Measurements from ENCODE around the gene RASA4.
"Not testable (repeated sequence)": the region's sequence is repeated elsewhere in the genome, so short reads cannot be mapped to it uniquely, and the experiment has no call there.

RASA4 gene

DNA sequence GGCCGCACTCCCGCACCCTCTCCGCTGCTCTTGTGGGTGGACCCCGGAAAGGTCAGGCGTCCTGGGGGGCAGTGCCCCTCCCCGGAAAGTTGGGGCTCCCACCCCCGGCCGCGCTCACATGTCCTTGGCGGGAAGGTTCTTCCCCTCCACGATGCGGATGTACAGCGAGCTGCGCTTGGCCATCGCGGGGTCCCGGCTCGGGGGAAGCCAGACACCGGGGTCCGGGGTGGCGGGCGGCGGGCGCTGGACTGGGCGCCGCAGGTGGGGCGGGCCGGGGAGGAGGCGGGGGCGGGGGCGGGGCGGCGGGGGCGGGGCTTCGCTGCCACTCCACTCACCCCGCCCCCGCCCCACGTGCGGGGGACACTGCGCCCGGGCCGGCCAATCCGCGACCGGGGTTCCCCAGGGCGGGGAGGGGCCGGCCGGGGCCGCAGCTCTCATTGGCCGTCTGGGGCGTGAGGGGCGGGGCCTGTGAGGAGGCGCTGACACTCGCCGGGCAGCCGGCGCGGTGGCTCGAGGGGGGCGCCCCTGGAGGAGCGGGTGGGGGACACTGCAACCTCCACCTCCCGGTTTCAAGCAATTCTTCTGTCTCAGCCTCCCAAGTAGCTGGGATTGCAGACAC lies at the start of gene RASA4:
TSS of gene RASA4 (minus strand) at position 250 of the 619 bp plus-strand sequence. CDS start at position 183, 67 bp downstream.
- not testable (repeated sequence) for DNase-seq

GRCh38 chr7:102664765-102665164 lies 48.2 kb upstream of the RASA4 start:
- not testable (repeated sequence) for DNase-seq

DNA sequence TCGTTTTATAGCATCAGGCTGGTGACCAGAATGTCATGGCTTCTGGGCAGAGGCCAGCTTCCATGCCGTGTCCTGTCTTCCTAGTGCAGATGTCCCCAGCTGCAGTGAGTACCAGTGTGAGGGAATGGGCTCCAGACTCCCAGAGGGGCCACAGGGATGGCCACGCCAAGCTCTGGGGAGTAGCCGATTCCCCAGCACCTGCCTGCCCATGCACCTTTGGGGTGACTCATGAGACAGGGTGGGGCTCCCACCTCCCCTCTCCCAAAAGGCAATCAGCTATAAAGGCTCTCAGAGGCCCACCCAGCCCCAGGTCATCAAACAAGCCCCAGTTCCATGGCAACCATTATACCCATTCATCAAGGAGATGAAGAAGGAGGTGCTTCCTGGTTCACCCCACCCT lies 33.4 kb upstream of the RASA4 start, which contains the start of gene SPDYE2B:
TSS of gene SPDYE2B (plus strand) at position 396 of the 400 bp plus-strand sequence. CDS start 2,030 bp downstream, outside the sequence.
- DNase-seq: not testable (repeated sequence)

DNA sequence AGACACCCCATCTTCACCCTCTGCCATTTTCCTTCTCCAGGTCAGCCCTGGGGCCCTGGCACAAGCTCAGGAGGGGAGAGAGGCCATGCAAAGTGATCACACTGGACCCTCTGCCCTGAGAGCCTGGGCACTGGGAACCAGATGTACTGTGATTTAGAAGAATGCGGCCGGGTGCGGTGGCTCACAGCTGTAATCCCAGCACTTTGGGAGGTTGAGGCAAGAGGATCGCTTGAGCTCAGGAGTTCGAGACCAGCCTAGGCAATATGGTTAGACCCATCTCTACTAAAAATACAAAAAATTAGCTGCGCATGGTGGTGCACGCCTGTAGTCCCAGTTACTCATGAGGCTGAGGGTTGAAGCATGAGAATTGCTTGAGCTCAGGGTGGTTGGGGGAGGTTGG lies 31.3 kb upstream of the RASA4 start:
- not testable (repeated sequence) for DNase-seq

GRCh38 chr7:102643404-102643803 lies 26.8 kb upstream of the RASA4 start:
- DNase-seq: not testable (repeated sequence)

GRCh38 chr7:102642691-102643090 lies 26.1 kb upstream of the RASA4 start, which contains the start of gene UPK3BL1:
TSS of gene UPK3BL1 (minus strand) at chr7:102642791. CDS start at chr7:102642741, 50 bp downstream.
- DNase-seq: not testable (repeated sequence)

GRCh38 chr7:102638848-102639247 lies 22.3 kb upstream of the RASA4 start:
- DNase-seq: not testable (repeated sequence)

DNA sequence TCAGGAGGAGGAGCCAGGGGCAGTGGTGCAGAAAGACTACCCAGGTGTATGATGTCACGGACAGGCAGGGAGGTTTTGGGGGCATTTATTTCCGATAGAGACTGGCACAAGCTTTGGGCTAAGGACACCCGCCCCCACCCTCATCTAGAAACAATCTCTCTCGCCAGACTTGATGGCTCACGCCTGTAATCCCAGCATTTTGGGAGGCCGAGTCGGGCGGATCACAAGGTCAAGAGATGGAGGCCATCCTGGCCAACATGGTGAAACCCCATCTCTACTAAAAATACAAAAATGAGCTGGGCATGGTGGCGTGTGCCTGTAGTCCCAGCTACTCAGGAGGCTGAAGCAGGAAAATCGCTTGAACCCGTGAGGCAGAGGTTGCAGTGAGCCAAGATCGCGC lies 20.4 kb upstream of the RASA4 start:
- not testable (repeated sequence) for DNase-seq

- not testable (repeated sequence) for DNase-seq
These were observed 18.8 kb upstream of the RASA4 start for GRCh38 chr7:102635354-102635753.

- not testable (repeated sequence) for DNase-seq
These were observed 17.7 kb upstream of the RASA4 start for GRCh38 chr7:102634299-102634698.

- DNase-seq: not testable (repeated sequence)
These were observed 14.1 kb upstream of the RASA4 start for GRCh38 chr7:102630622-102631021.

DNA sequence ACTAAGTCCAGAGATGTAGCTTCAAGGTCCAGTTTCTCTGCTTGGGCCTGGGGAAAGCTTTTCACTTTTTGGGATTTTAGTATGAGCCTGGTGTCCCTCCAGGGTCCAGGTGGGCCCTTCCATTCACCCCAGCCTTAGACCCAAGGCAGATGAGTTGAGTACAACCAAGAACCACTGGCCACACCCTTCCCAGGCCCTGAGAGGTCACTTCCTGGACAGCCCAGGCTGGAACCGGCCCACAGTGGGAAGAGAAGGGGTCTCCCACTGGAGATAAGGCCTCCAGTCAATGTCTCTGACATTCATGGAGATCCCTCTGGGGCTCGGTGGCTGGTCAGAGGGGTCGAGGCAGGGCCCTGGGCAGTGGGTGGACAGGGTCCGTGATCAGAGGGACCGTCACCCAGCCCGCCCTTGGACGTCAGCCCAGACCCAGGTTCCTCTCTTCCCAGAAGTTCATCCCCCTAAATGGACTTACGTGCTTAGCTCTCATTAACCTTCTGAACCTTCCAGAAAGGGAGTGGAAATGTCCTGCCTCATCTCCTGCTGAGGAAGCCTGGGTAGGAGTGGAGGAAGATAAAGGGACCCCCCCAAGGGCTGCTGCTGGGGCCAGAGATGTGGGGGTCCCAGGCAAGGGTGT lies 10.8 kb upstream of the RASA4 start:
- DNase-seq: not testable (repeated sequence)

DNA sequence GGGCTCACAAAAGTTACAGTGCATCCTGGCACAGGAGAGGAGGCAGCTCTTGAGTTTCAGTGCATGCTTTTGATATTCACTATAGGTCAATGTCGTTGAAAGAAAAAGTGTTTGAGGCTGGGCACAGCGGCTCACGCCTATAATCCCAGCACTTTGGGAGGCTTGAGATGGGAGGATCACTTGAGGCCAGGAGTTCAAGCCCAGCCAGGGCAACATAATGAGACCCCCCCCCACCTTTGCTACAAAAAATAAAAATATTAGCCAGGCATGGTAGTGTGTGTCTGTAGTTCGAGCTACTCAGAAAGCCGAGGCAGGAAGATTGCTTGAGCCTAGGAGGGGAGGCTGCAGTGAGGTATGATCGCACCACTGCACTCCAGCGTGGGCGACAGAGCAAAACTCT lies 1.6 kb upstream of the RASA4 start:
- DNase-seq: not testable (repeated sequence)

- not testable (repeated sequence) for DNase-seq
These were observed 626 bp downstream of the RASA4 start for GRCh38 chr7:102615930-102616329.

GRCh38 chr7:102614873-102615272 lies 1.7 kb downstream of the RASA4 start:
- not testable (repeated sequence) for DNase-seq

- not testable (repeated sequence) for DNase-seq
These were observed 2.2 kb downstream of the RASA4 start for GRCh38 chr7:102614346-102614697.

GRCh38 chr7:102613575-102614345 lies 2.8 kb downstream of the RASA4 start:
- DNase-seq: not testable (repeated sequence)

GRCh38 chr7:102611675-102612325 lies 4.8 kb downstream of the RASA4 start:
- DNase-seq: not testable (repeated sequence)

DNA sequence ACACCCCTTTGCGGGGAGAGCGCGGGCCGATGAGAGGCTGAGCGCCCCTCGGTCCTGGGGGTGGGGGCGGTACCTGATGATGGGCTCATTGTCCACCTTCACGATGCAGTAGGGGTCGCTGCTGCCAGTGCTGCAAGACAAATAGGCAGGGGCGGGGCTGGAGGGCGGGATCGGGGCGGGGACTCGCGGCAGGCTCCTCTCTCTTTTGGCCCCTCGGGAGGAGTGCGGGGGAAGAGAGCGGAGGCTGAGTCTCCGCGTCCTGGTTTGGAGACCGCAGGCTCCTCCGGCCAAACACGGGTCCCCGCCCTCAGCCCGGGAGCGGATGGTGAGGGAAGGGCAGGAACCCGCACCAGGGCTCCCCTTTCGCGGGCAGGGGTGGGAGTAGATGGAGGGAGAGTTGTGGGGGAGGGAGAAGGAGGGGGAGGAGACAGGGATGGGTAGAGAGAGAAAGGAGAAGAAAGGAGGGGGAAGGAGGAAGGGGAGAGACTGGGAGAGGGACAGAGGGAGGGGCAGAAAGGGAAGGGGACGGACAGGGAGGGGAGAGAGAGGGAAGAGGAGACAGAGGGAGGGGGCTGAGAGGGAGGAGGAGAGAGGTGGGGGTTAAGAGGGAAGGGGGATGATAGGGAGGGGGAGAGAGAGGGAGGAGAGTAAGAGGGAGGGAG lies 5.4 kb downstream of the RASA4 start:
- not testable (repeated sequence) for DNase-seq

DNA sequence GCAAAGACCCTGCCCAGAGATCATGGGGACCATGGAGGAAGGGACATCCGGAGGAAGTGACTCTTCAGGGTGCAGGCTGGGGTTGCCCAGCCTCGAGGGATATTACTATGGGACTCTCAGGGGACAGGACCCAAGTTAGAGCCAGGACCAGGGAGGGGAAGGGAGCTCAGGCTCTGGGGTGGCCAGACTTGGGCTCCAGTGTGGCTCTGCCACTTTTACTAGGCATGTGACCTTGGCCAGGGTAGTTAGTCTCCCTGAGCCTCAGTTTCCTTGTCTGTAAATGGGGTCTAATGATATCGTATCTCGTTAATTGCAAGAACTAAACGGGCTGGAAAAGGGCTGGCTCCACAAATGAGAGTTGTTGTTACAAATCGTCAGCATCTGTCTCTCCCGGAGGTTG lies 6.1 kb downstream of the RASA4 start:
- not testable (repeated sequence) for DNase-seq

GRCh38 chr7:102609734-102610133 lies 6.8 kb downstream of the RASA4 start:
- DNase-seq: not testable (repeated sequence)

- not testable (repeated sequence) for DNase-seq
These were observed 9.7 kb downstream of the RASA4 start for GRCh38 chr7:102606848-102607247.
